Mesenchymal stem cell (in vitro differentiated cells and primary cell): ENCODE data around the gene DDX27.
A peak's percentile ranks its signal among the peaks of the same experiment; 100 is the strongest.

Experiments
- DNase-seq: peaks from one replicate; pipeline ENCODE4 v3.0.0-alpha.2; 2013
- H2AFZ ChIP-seq: one replicate; pipeline ENCODE4 v1.6.1; 2013; ENCODE audit warnings: low read depth, mild to moderate bottlenecking, control low read depth, inconsistent platforms, low read length, moderate library complexity
- H2AK5ac ChIP-seq: 2 replicates; pipeline ENCODE4 v1.6.1; 2013; ENCODE audit warnings: low read length, moderate library complexity, mild to moderate bottlenecking, inconsistent platforms; ENCODE audit not compliant: severe bottlenecking
- H2BK120ac ChIP-seq: one replicate; pipeline ENCODE4 v1.6.1; 2013; ENCODE audit warnings: low read depth, mild to moderate bottlenecking, inconsistent platforms, low read length, moderate library complexity
- H2BK12ac ChIP-seq, 2 experiments: one replicate each; pipeline ENCODE4 v1.6.1; 2013; ENCODE audit warnings: inconsistent platforms in 2 of 2, low read length in 2 of 2, mild to moderate bottlenecking in 2 of 2, moderate library complexity in 2 of 2, control low read depth in 1 of 2
- H2BK15ac ChIP-seq: one replicate; pipeline ENCODE4 v1.6.1; 2013; ENCODE audit warnings: mild to moderate bottlenecking, low read depth, inconsistent platforms; ENCODE audit not compliant: poor library complexity, severe bottlenecking
- H2BK5ac ChIP-seq: 2 replicates; pipeline ENCODE4 v1.6.1; 2013; ENCODE audit warnings: low read depth, mild to moderate bottlenecking, low read length, control low read depth, inconsistent platforms; ENCODE audit not compliant: poor library complexity, severe bottlenecking
- H3K14ac ChIP-seq, 2 experiments: one replicate each; pipeline ENCODE4 v1.6.1; 2013; ENCODE audit warnings: inconsistent platforms in 2 of 2, low read length in 2 of 2, control low read depth in 1 of 2, mild to moderate bottlenecking in 1 of 2, moderate library complexity in 1 of 2
- H3K18ac ChIP-seq, 2 experiments: one replicate each; pipeline ENCODE4 v1.6.1; 2013; ENCODE audit warnings: inconsistent platforms in 2 of 2, low read length in 2 of 2, control low read depth in 1 of 2, low read depth in 1 of 2, mild to moderate bottlenecking in 1 of 2
- H3K23ac ChIP-seq, 2 experiments: one replicate each; pipeline ENCODE4 v1.6.1; 2013; ENCODE audit warnings: inconsistent platforms in 2 of 2, low read length in 2 of 2, mild to moderate bottlenecking in 2 of 2, moderate library complexity in 2 of 2, control low read depth in 1 of 2
- H3K27ac ChIP-seq: 2 replicates; pipeline ENCODE4 v1.5.1; 2013; ENCODE audit warnings: mild to moderate bottlenecking, moderate library complexity, low read length, control low read depth, inconsistent platforms; ENCODE audit not compliant: poor library complexity, severe bottlenecking
- H3K27me3 ChIP-seq, 2 experiments: 2 replicates each; pipeline versions ENCODE4 v1.6.1 to v1.7.0; 2013; ENCODE audit warnings: low read length in 2 of 2, mild to moderate bottlenecking in 2 of 2, moderate library complexity in 2 of 2, control low read depth in 1 of 2, inconsistent platforms in 1 of 2; ENCODE audit not compliant: control insufficient read depth in 1 of 2, insufficient read depth in 1 of 2
- H3K36me3 ChIP-seq, 2 experiments: 2 replicates each; pipeline versions ENCODE4 v1.6.1 to v1.7.0; 2013; ENCODE audit warnings: low read length in 2 of 2, control low read depth in 1 of 2, inconsistent platforms in 1 of 2, low read depth in 1 of 2, mild to moderate bottlenecking in 1 of 2; ENCODE audit not compliant: insufficient read depth in 2 of 2, control insufficient read depth in 1 of 2
- H3K4ac ChIP-seq, 2 experiments: one replicate each; pipeline ENCODE4 v1.6.1; 2013; ENCODE audit warnings: inconsistent platforms in 2 of 2, low read length in 2 of 2, mild to moderate bottlenecking in 2 of 2, moderate library complexity in 2 of 2, control low read depth in 1 of 2, low read depth in 1 of 2
- H3K4me1 ChIP-seq: 2 replicates; pipeline ENCODE4 v1.6.1; 2013; ENCODE audit warnings: low read depth, low read length, control low read depth; ENCODE audit not compliant: control insufficient read depth, insufficient read depth
- H3K4me2 ChIP-seq: 2 replicates; pipeline ENCODE4 v1.6.1; 2013; ENCODE audit warnings: low read length, mild to moderate bottlenecking, inconsistent platforms; ENCODE audit not compliant: poor library complexity, severe bottlenecking
- H3K4me3 ChIP-seq, 2 experiments: 2 replicates each; pipeline versions ENCODE4 v1.5.1 to v1.7.0; 2013; ENCODE audit warnings: low read length in 2 of 2, mild to moderate bottlenecking in 2 of 2, control low read depth in 1 of 2, low read depth in 1 of 2; ENCODE audit not compliant: insufficient read depth in 1 of 2
- H3K79me1 ChIP-seq: replicated peaks from 2 replicates; pipeline ENCODE4 v1.6.1; 2013; ENCODE audit warnings: mild to moderate bottlenecking, control low read depth, low read length, inconsistent platforms; ENCODE audit not compliant: poor library complexity, severe bottlenecking
- H3K9ac ChIP-seq: 2 replicates; pipeline ENCODE4 v1.7.0; 2013; ENCODE audit warnings: mild to moderate bottlenecking, low read length, moderate library complexity
- H3K9me3 ChIP-seq: 2 replicates; pipeline ENCODE4 v1.7.0; 2013; ENCODE audit warnings: mild to moderate bottlenecking, low read length; ENCODE audit not compliant: control insufficient read depth
- H4K8ac ChIP-seq: one replicate; pipeline ENCODE4 v1.6.1; 2013; ENCODE audit warnings: inconsistent platforms, mild to moderate bottlenecking, low read length, moderate library complexity
- H4K91ac ChIP-seq: one replicate; pipeline ENCODE4 v1.6.1; 2013; ENCODE audit warnings: mild to moderate bottlenecking, low read length, inconsistent platforms
- WGBS: methylation state at CpG from one replicate; pipeline ENCODE4 v1.1.7; 2013; ENCODE audit warnings: mixed read lengths; 5-methylcytosine and 5-hydroxymethylcytosine counted together

Gene DDX27

DNA sequence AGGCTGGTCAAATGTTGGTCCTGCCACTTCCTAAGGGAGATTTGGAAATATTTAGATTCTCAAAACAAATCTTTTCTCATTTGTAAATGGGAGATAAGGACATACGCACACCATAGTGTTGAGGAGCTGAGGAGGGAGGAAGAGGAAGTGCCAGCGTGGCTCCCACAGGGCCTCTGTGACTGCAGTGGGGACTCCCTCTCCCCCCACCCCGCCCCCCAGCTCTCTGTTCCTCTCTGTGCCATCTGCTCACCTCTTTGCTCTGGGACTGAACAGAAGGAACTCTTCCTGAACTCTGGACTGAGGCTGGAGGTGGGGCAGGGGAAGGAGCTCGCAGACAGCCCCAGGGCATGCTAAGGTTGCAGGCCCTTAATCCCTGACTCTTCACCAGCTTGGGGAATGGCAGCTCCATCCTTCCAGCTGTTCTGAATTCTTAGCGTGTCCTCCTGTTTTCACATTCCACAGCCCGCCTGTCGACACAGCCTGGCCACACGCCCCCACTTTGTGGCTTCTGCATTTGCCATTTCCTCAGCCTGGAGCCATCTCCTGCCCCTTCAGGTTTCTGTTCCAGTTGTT, 11.4 kb downstream of the DDX27 start:
- Histone ChIP-seq H4K8ac (no peak overlapping the region), H3K18ac (no peak overlapping the region), H3K4me3 (no peak overlapping the region), H2AFZ (no peak overlapping the region), H2BK15ac (no peak overlapping the region), H3K36me3 (peaks cover 70 to 85% of the 10 kb centered on the region in 2 experiments), H3K4me1 (no peaks in the 10 kb centered on the region), H3K14ac (no peak overlapping the region), H3K4me2 (no peak overlapping the region), H3K9ac (no peak overlapping the region), H3K9me3 (no peaks in the 10 kb centered on the region), H3K79me1 (peaks cover 16% of the 10 kb centered on the region), H2BK5ac (no peak overlapping the region), H2BK12ac (no peak overlapping the region), H4K91ac (no peak overlapping the region), H3K4ac (no peak overlapping the region), H3K23ac (no peak overlapping the region), H3K27ac (no peak overlapping the region), H3K27me3 (no peaks in the 10 kb centered on the region), H2AK5ac (no peak overlapping the region), H2BK120ac (no peak overlapping the region)
- WGBS: 83% methylated on average over 7 of the region's 8 CpGs
- DNase-seq: peak; percentile 69

DNA sequence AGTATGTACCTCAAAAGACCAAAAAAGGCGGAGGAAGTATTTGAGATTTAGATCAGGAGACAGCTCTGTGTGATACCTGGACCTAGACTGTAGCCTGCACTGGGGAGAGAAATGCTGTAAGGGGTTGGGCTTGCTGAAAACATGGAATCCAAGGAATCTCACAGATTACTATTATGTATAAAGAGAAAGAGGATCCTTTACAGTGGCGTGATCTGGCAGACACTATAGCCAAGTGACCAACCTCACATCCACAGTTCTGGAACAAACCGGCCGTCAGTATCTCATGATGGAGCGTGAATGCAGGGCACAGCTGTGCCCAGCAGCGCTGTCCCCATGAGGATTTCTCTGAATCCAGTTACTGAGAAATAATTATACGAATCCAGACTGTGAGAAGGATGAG, 12.3 kb downstream of the DDX27 start:
- H2BK120ac ChIP-seq: no peak overlapping the region
- H3K36me3 ChIP-seq: peaks cover 69 to 83% of the 10 kb centered on the region in 2 experiments
- H3K4ac ChIP-seq: no peak overlapping the region
- no peaks in the 10 kb centered on the region for H3K4me1 ChIP-seq
- WGBS: 98% methylated on average over 7 of the region's 7 CpGs
- H3K18ac ChIP-seq: no peak overlapping the region
- no peak overlapping the region for H3K4me2 ChIP-seq
- H3K27me3 ChIP-seq: no peaks in the 10 kb centered on the region
- H3K27ac ChIP-seq: no peak overlapping the region
- no peak overlapping the region for H2BK12ac ChIP-seq
- H2BK5ac ChIP-seq: no peak overlapping the region
- H4K91ac ChIP-seq: no peak overlapping the region
- no peak overlapping the region for H3K9ac ChIP-seq
- no peak overlapping the region for H4K8ac ChIP-seq
- H3K79me1 ChIP-seq: peaks cover 14% of the 10 kb centered on the region
- no peak overlapping the region for H3K14ac ChIP-seq
- no peaks in the 10 kb centered on the region for H3K9me3 ChIP-seq
- no peak overlapping the region for H3K4me3 ChIP-seq
- no peak overlapping the region for H2BK15ac ChIP-seq
- no peak overlapping the region for H2AK5ac ChIP-seq
- H2AFZ ChIP-seq: no peak overlapping the region
- no peak overlapping the region for H3K23ac ChIP-seq
- DNase-seq: no peak

DNA sequence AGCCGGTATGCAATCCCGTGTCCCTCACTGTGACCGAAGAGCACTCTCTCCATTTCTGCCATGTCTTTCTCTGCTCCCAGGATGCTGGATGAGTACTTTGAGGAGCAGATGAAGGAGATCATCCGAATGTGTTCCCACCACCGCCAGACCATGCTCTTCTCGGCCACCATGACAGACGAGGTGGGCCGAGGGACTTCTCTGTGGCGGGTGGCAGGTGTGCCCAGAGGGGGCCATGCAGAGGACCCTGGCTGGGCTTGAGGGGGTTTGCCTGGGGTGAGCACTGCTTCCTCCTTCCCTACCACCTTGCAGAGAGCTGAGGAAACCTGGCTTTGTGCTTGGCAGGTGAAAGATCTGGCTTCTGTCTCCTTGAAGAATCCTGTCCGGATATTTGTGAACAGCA, 14.0 kb downstream of the DDX27 start:
- no peak for DNase-seq
- Histone ChIP-seq H3K9me3 (no peaks in the 10 kb centered on the region), H3K9ac (no peak overlapping the region), H3K4ac (no peak overlapping the region), H2BK15ac (no peak overlapping the region), H2BK120ac (no peak overlapping the region), H2BK12ac (no peak overlapping the region), H4K91ac (no peak overlapping the region), H3K27ac (no peak overlapping the region), H3K4me2 (no peak overlapping the region), H3K79me1 (peaks cover 14% of the 10 kb centered on the region), H3K18ac (no peak overlapping the region), H3K14ac (no peak overlapping the region), H3K4me1 (no peaks in the 10 kb centered on the region), H2BK5ac (no peak overlapping the region), H2AFZ (no peak overlapping the region), H3K36me3 (peaks cover 65 to 89% of the 10 kb centered on the region in 2 experiments), H3K27me3 (no peaks in the 10 kb centered on the region), H3K23ac (no peak overlapping the region), H4K8ac (no peak overlapping the region), H2AK5ac (no peak overlapping the region), H3K4me3 (no peak overlapping the region)
- WGBS: 97% methylated on average over 10 of the region's 10 CpGs

DNA sequence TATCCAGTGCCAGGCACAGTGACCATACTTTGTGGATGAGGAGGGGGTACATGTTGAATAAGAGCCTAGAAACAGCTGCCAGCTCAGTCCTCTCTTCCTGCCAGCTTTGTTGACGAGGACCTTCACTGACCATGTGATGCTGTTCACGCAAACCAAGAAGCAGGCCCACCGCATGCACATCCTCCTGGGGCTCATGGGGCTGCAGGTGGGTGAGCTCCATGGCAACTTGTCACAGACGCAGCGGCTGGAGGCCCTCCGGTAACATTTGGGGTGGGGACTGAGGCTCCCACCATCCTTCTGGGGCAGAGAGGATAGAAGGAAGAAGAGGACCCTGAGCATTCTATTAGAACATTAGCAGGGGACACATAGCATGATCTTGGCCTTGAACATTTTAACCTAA, 15.6 kb downstream of the DDX27 start:
- Histone ChIP-seq H2BK120ac (no peak overlapping the region), H3K18ac (no peak overlapping the region), H2AFZ (no peak overlapping the region), H2BK5ac (no peak overlapping the region), H3K27ac (no peak overlapping the region), H4K91ac (no peak overlapping the region), H3K9me3 (no peaks in the 10 kb centered on the region), H3K4me3 (no peak overlapping the region), H4K8ac (no peak overlapping the region), H3K27me3 (no peaks in the 10 kb centered on the region), H3K4me2 (no peak overlapping the region), H3K79me1 (peaks cover 18% of the 10 kb centered on the region), H3K9ac (no peak overlapping the region), H2AK5ac (no peak overlapping the region), H3K14ac (no peak overlapping the region), H3K23ac (no peak overlapping the region), H3K4ac (no peak overlapping the region), H2BK12ac (no peak overlapping the region), H3K36me3 (peaks cover 69 to 89% of the 10 kb centered on the region in 2 experiments), H2BK15ac (no peak overlapping the region), H3K4me1 (no peaks in the 10 kb centered on the region)
- 98% methylated on average over 6 of the region's 6 CpGs for WGBS
- no peak for DNase-seq
